Testis (tissue), 2 donors: ENCODE measurements around the gene MYO1E.

ENCODE experiments used
- CTCF ChIP-seq, 3 experiments: fragments of 450-650 bp in 2 of 3; fragments of 200-600 bp in 1 of 3; sonication (generic) in 1 of 3; IDR thresholded peaks; one replicate each; pipeline ENCODE4 v1.5.1; 2016 to 2019; ENCODE audit warnings: antibody characterized with exemption in 3 of 3, mild to moderate bottlenecking in 2 of 3, moderate library complexity in 1 of 3
- POLR2A ChIP-seq: fragments of 450-650 bp; IDR thresholded peaks from one replicate; pipeline ENCODE4 v1.6.1; 2017; ENCODE audit warnings: antibody characterized with exemption, mild to moderate bottlenecking, moderate library complexity

GRCh38 chr15:59307165-59307537 is 65.5 kb downstream of the MYO1E start:
- no peak for TF ChIP-seq CTCF (IDR thresholded peaks at IDR 0.05)
- no peak for TF ChIP-seq POLR2A
